Thoracic aorta (tissue), 2 donors: ENCODE measurements around the gene ALDH3B2. TPM values are rescaled to one million over a fixed set of nuclear protein-coding genes. Genes with fewer than 3 reads are reported as not detected.
"Not testable (repeated sequence)": the region's sequence is repeated elsewhere in the genome, so short reads cannot be mapped to it uniquely, and the experiment has no call there.

ENCODE experiments used
- ATAC-seq: fragments of 150-250 bp; one replicate; pipeline ENCODE4 v1.8.0; 2017; ENCODE audit warnings: low read depth; ENCODE audit not compliant: insufficient number of reproducible peaks, low FRiP score
- DNase-seq: peaks from one replicate; pipeline ENCODE4 v3.0.0-alpha.2; 2020; ENCODE audit warnings: low spot score
- H3K27ac ChIP-seq, 2 donors: fragments of 200-600 bp; sonication (generic); 1 replicate in 1 of 2; 2 replicates in 1 of 2; pipeline ENCODE4 v1.5.1; 2016; ENCODE audit warnings: mild to moderate bottlenecking in 2 of 2, moderate library complexity in 2 of 2
- H3K27me3 ChIP-seq: fragments of 200-600 bp; sonication (generic); replicated peaks from 2 replicates; pipeline ENCODE4 v1.6.0; 2016; ENCODE audit warnings: mild to moderate bottlenecking; ENCODE audit not compliant: insufficient read depth
- H3K36me3 ChIP-seq: fragments of 200-600 bp; sonication (generic); one replicate; pipeline ENCODE4 v1.5.1; 2016
- H3K4me1 ChIP-seq, 2 donors: fragments of 200-600 bp; sonication (generic); 1 replicate in 1 of 2; 2 replicates in 1 of 2; pipeline versions ENCODE4 v1.5.1 to v1.6.0; 2016; ENCODE audit warnings: low read depth in 2 of 2, mild to moderate bottlenecking in 1 of 2; ENCODE audit not compliant: control insufficient read depth in 1 of 2
- H3K4me3 ChIP-seq: fragments of 200-600 bp; sonication (generic); 2 replicates; pipeline ENCODE4 v1.5.1; 2016; ENCODE audit warnings: mild to moderate bottlenecking
- H3K9me3 ChIP-seq: fragments of 200-600 bp; sonication (generic); 2 replicates; pipeline ENCODE4 v1.5.1; 2016
- CTCF ChIP-seq: fragments of 200-600 bp; sonication (generic); IDR thresholded peaks from one replicate; pipeline ENCODE4 v1.5.1; 2019; ENCODE audit warnings: antibody characterized with exemption
- total RNA-seq, 2 donors: library from RNA; depleted of rRNA; stranded (reverse); fragments of >200 nt; gene quantifications; one replicate each; pipeline versions ENCODE4 v1.1.0 to v1.2.3, GENCODE V29; 2016

The ALDH3B2 gene
- total RNA-seq, 2 donors from 2014 or later, result not detected

- no peak for TF ChIP-seq CTCF
- H3K36me3 ChIP-seq, result no peaks in the 10 kb centered on the region
- no peak for ATAC-seq
- H3K4me3 ChIP-seq, result no peak overlapping the region
- H3K4me1 ChIP-seq, result no peaks in the 10 kb centered on the region
- H3K27me3 ChIP-seq, result no peaks in the 10 kb centered on the region
- DNase-seq, result no peak
- H3K27ac ChIP-seq, result no peak overlapping the region
- no peaks in the 10 kb centered on the region for H3K9me3 ChIP-seq
These were observed 35.6 kb downstream of the ALDH3B2 start for GRCh38 chr11:67638535-67639437.

- H3K4me1 ChIP-seq, DNase-seq, H3K36me3 ChIP-seq, H3K27me3 ChIP-seq, H3K4me3 ChIP-seq, H3K9me3 ChIP-seq, H3K27ac ChIP-seq, ATAC-seq: not testable (repeated sequence)
These were observed 37.0 kb downstream of the ALDH3B2 start for GRCh38 chr11:67637441-67637840.

- no peak overlapping the region for H3K4me3 ChIP-seq
- no peak for TF ChIP-seq CTCF
- H3K4me1 ChIP-seq, result no peaks in the 10 kb centered on the region
- no peaks in the 10 kb centered on the region for H3K9me3 ChIP-seq
- no peak for DNase-seq
- no peaks in the 10 kb centered on the region for H3K36me3 ChIP-seq
- ATAC-seq, result no peak
- no peak overlapping the region for H3K27ac ChIP-seq
- H3K27me3 ChIP-seq, result no peaks in the 10 kb centered on the region
These were observed 37.5 kb downstream of the ALDH3B2 start for GRCh38 chr11:67636962-67637361.

- no peaks in the 10 kb centered on the region for H3K27me3 ChIP-seq
- no peak for TF ChIP-seq CTCF
- ATAC-seq, result no peak
- H3K36me3 ChIP-seq, result no peaks in the 10 kb centered on the region
- no peaks in the 10 kb centered on the region for H3K9me3 ChIP-seq
- H3K4me3 ChIP-seq, result no peak overlapping the region
- no peak overlapping the region for H3K27ac ChIP-seq
- no peak for DNase-seq
- peaks cover 5 to 10% of the 10 kb centered on the region in 2 donors for H3K4me1 ChIP-seq
These were observed 39.2 kb downstream of the ALDH3B2 start for GRCh38 chr11:67635231-67635521.

GRCh38 chr11:67634366-67635230, 39.8 kb downstream of the ALDH3B2 start:
- no peak for TF ChIP-seq CTCF
- Histone ChIP-seq H3K36me3 (no peaks in the 10 kb centered on the region), H3K9me3 (no peaks in the 10 kb centered on the region), H3K4me1 (peaks cover 5 to 10% of the 10 kb centered on the region in 2 donors), H3K27me3 (no peaks in the 10 kb centered on the region), H3K4me3 (no peak overlapping the region), H3K27ac (no peak overlapping the region)
- no peak for DNase-seq
- no peak for ATAC-seq
